ENCODE measurements around the gene UCHL5.

GRCh38 chr1:193060938-193061337, 1.8 kb upstream of the UCHL5 start:
- no peak for TF ChIP-seq REST (IDR thresholded peaks at IDR 0.05; ENCODE audit: unreplicated experiment)
- no peak for TF ChIP-seq CTCF (conservative IDR thresholded peaks at IDR 0.05; ENCODE audit: low read depth in 2 of 2)
- TF ChIP-seq EZH2 (IDR thresholded peaks at IDR 0.05; ENCODE audit: low read depth, unreplicated experiment): no peak
- no peak for TF ChIP-seq EZH2phosphoT487 (IDR thresholded peaks at IDR 0.05; ENCODE audit: unreplicated experiment)
- no peak for TF ChIP-seq POLR2AphosphoS5 (IDR thresholded peaks at IDR 0.05; ENCODE audit: low read depth)

Data from GM23338 (cell line).